Neuronal stem cell (in vitro differentiated cells): ENCODE data around the gene FGFRL1.
A peak's percentile ranks its signal among the peaks of the same experiment; 100 is the strongest.

Source experiments
- DNase-seq: peaks from one replicate; pipeline ENCODE4 v3.0.0-alpha.2; 2013; ENCODE audit warnings: low spot score
- H2AFZ ChIP-seq: one replicate; pipeline ENCODE4 v1.6.1; 2013; ENCODE audit warnings: mild to moderate bottlenecking, low read length, inconsistent platforms
- H2AK5ac ChIP-seq: 2 replicates; pipeline ENCODE4 v1.6.1; 2013; ENCODE audit warnings: low read depth, mild to moderate bottlenecking, inconsistent platforms, low read length, moderate library complexity, mixed read lengths
- H2BK120ac ChIP-seq: 2 replicates; pipeline ENCODE4 v1.6.1; 2013; ENCODE audit warnings: low read depth, mild to moderate bottlenecking, inconsistent platforms, low read length, moderate library complexity, mixed read lengths
- H2BK12ac ChIP-seq: one replicate; pipeline ENCODE4 v1.6.1; 2013; ENCODE audit warnings: low read length, inconsistent platforms
- H2BK15ac ChIP-seq: 2 replicates; pipeline ENCODE4 v1.6.1; 2013; ENCODE audit warnings: mild to moderate bottlenecking, low read length, inconsistent platforms, mixed read lengths
- H2BK5ac ChIP-seq: one replicate; pipeline ENCODE4 v1.6.1; 2013; ENCODE audit warnings: inconsistent platforms, mild to moderate bottlenecking, low read length, moderate library complexity
- H3K14ac ChIP-seq: one replicate; pipeline ENCODE4 v1.6.1; 2013; ENCODE audit warnings: low read length, inconsistent platforms
- H3K18ac ChIP-seq: 2 replicates; pipeline ENCODE4 v1.6.1; 2013; ENCODE audit warnings: low read length, inconsistent platforms
- H3K23ac ChIP-seq: 2 replicates; pipeline ENCODE4 v1.6.1; 2013; ENCODE audit warnings: low read depth, mild to moderate bottlenecking, mixed read lengths, low read length, inconsistent platforms; ENCODE audit not compliant: poor library complexity
- H3K27ac ChIP-seq: replicated peaks from 3 replicates; pipeline ENCODE4 v1.5.1; 2013; ENCODE audit warnings: low read length, inconsistent platforms
- H3K27me3 ChIP-seq, 3 experiments: 2 replicates each; pipeline ENCODE4 v1.6.1; 2013; ENCODE audit warnings: low read length in 3 of 3, mild to moderate bottlenecking in 2 of 3, inconsistent platforms in 1 of 3, low read depth in 1 of 3, mixed read lengths in 1 of 3, moderate library complexity in 1 of 3; ENCODE audit not compliant: control insufficient read depth in 3 of 3, insufficient read depth in 3 of 3
- H3K36me3 ChIP-seq, 2 donors: replicated peaks in 1 of 2; 2 replicates each; pipeline ENCODE4 v1.6.1; 2013; ENCODE audit warnings: low read length in 2 of 2; ENCODE audit not compliant: control insufficient read depth in 2 of 2, insufficient read depth in 2 of 2
- H3K4ac ChIP-seq: 2 replicates; pipeline ENCODE4 v1.6.1; 2013; ENCODE audit warnings: inconsistent platforms, mild to moderate bottlenecking, low read length, moderate library complexity
- H3K4me1 ChIP-seq, 2 donors: 1 replicate in 1 of 2; 2 replicates in 1 of 2; pipeline ENCODE4 v1.6.1; 2013; ENCODE audit warnings: low read length in 2 of 2, low read depth in 1 of 2; ENCODE audit not compliant: control insufficient read depth in 2 of 2, insufficient read depth in 1 of 2
- H3K4me2 ChIP-seq: one replicate; pipeline ENCODE4 v1.6.1; 2013; ENCODE audit warnings: mild to moderate bottlenecking, low read length, inconsistent platforms; ENCODE audit not compliant: insufficient read depth, poor library complexity, severe bottlenecking
- H3K4me3 ChIP-seq, 2 donors: 2 replicates each; pipeline ENCODE4 v1.5.1; 2013; ENCODE audit warnings: low read length in 2 of 2, mild to moderate bottlenecking in 2 of 2, inconsistent platforms in 1 of 2, moderate library complexity in 1 of 2
- H3K79me1 ChIP-seq: one replicate; pipeline ENCODE4 v1.6.1; 2013; ENCODE audit warnings: low read depth, mild to moderate bottlenecking, inconsistent platforms, low read length, moderate library complexity
- H3K9ac ChIP-seq: one replicate; pipeline ENCODE4 v1.6.1; 2013; ENCODE audit warnings: mild to moderate bottlenecking, low read depth, low read length, inconsistent platforms; ENCODE audit not compliant: poor library complexity
- H3K9me3 ChIP-seq, 2 donors: replicated peaks in 1 of 2; 2 replicates each; pipeline versions ENCODE3 to v1.6.1; 2013; ENCODE audit warnings: low read length in 2 of 2, mild to moderate bottlenecking in 2 of 2, inconsistent platforms in 1 of 2, low read depth in 1 of 2, mixed read lengths in 1 of 2, moderate library complexity in 1 of 2; ENCODE audit not compliant: control insufficient read depth in 2 of 2, insufficient read depth in 1 of 2
- H4K8ac ChIP-seq: one replicate; pipeline ENCODE4 v1.6.1; 2013; ENCODE audit warnings: low read depth, mild to moderate bottlenecking, inconsistent platforms, low read length, moderate library complexity
- H4K91ac ChIP-seq: one replicate; pipeline ENCODE4 v1.6.1; 2013; ENCODE audit warnings: low read length, low read depth, mild to moderate bottlenecking, inconsistent platforms; ENCODE audit not compliant: poor library complexity
- WGBS, 2 donors: extraction: QIAGEN DNeasy Blood & Tissue Kit; methylation state at CpG; one replicate each; pipeline ENCODE4 v1.1.7; 2013; ENCODE audit warnings: missing lambda C conversion rate in 2 of 2, mixed read lengths in 1 of 2; ENCODE audit not compliant: insufficient read length in 2 of 2, insufficient replicate concordance in 1 of 2; ENCODE audit errors: extremely low coverage in 2 of 2; 5-methylcytosine and 5-hydroxymethylcytosine counted together

FGFRL1 gene

GRCh38 chr4:1058198-1058996, 47.0 kb downstream of the FGFRL1 start:
- peaks cover 0 to 47% (median 8%) of the 10 kb centered on the region in 3 experiments for H3K27me3 ChIP-seq
- no peak overlapping the region for H4K91ac ChIP-seq
- no CpG with 5 or more reads among the region's 35 CpGs for WGBS, 2 donors

GRCh38 chr4:1058997-1059665, 47.7 kb downstream of the FGFRL1 start:
- Histone ChIP-seq H2BK15ac (peak overlapping the region; percentile 32), H2AK5ac (no peak overlapping the region), H3K4me2 (no peak overlapping the region), H3K14ac (peak overlapping the region; percentile 83), H4K91ac (no peak overlapping the region), H4K8ac (no peak overlapping the region), H3K4me1 (peaks cover 12 to 14% of the 10 kb centered on the region in 2 donors), H2BK12ac (no peak overlapping the region), H3K18ac (peak overlapping the region; percentile 41), H3K9me3 (no peaks in the 10 kb centered on the region), H3K36me3 (no peaks in the 10 kb centered on the region), H3K27ac (no peak overlapping the region), H3K4me3 (no peak overlapping the region), H3K79me1 (peaks cover 2% of the 10 kb centered on the region), H3K4ac (no peak overlapping the region), H2BK5ac (no peak overlapping the region), H3K23ac (peak overlapping the region; percentile 21), H2AFZ (no peak overlapping the region), H3K27me3 (peaks cover 0 to 43% (median 7%) of the 10 kb centered on the region in 3 experiments), H2BK120ac (no peak overlapping the region), H3K9ac (no peak overlapping the region)
- DNase-seq, result no peak
- WGBS, 2 donors, result no CpG with 5 or more reads among the region's 16 CpGs

More at GRCh38 chr4:1058198-1058996, 47.0 kb downstream of the FGFRL1 start:
- no peak overlapping the region for H2BK5ac ChIP-seq
- no peak overlapping the region for H3K4me2 ChIP-seq
- H2BK12ac ChIP-seq, result no peak overlapping the region
- H2BK15ac ChIP-seq, result peak overlapping the region; percentile 32
- H4K8ac ChIP-seq, result no peak overlapping the region
- H2AK5ac ChIP-seq, result no peak overlapping the region
- H2BK120ac ChIP-seq, result no peak overlapping the region
- H3K14ac ChIP-seq, result no peak overlapping the region
- H3K4me1 ChIP-seq, result peaks cover 12 to 14% of the 10 kb centered on the region in 2 donors
- no peak overlapping the region for H3K9ac ChIP-seq
- no peak overlapping the region for H3K4ac ChIP-seq
- no peak overlapping the region for H3K27ac ChIP-seq
- no peak for DNase-seq
- no peaks in the 10 kb centered on the region for H3K9me3 ChIP-seq
- no peaks in the 10 kb centered on the region for H3K36me3 ChIP-seq
- no peak overlapping the region for H3K23ac ChIP-seq
- H3K4me3 ChIP-seq, result no peak overlapping the region
- no peak overlapping the region for H3K18ac ChIP-seq
- peaks cover 2% of the 10 kb centered on the region for H3K79me1 ChIP-seq
- H2AFZ ChIP-seq, result peak overlapping the region; percentile 18

- H3K23ac ChIP-seq, result no peak overlapping the region
- H2AFZ ChIP-seq, result no peak overlapping the region
- no peak overlapping the region for H3K4me2 ChIP-seq
- H3K79me1 ChIP-seq, result peaks cover 2% of the 10 kb centered on the region
- no peak overlapping the region for H2BK12ac ChIP-seq
- no peak overlapping the region for H3K27ac ChIP-seq
- DNase-seq, result no peak
- no peak overlapping the region for H4K91ac ChIP-seq
- no peak overlapping the region for H3K4me3 ChIP-seq
- H3K9ac ChIP-seq, result no peak overlapping the region
- no peak overlapping the region for H3K18ac ChIP-seq
- no peak overlapping the region for H2BK120ac ChIP-seq
- H3K14ac ChIP-seq, result no peak overlapping the region
- H3K9me3 ChIP-seq, result no peaks in the 10 kb centered on the region
- H2AK5ac ChIP-seq, result no peak overlapping the region
- H2BK5ac ChIP-seq, result no peak overlapping the region
- H3K27me3 ChIP-seq, result peaks cover 0 to 53% (median 7%) of the 10 kb centered on the region in 3 experiments
- H3K4ac ChIP-seq, result no peak overlapping the region
- H3K4me1 ChIP-seq, result peaks cover 12 to 14% of the 10 kb centered on the region in 2 donors
- no peak overlapping the region for H4K8ac ChIP-seq
- WGBS, 2 donors, result no CpG with 5 or more reads among the region's 10 CpGs
- H3K36me3 ChIP-seq, result no peaks in the 10 kb centered on the region
- no peak overlapping the region for H2BK15ac ChIP-seq
Observed at GRCh38 chr4:1060121-1060520, 48.7 kb downstream of the FGFRL1 start.

GRCh38 chr4:1060621-1061020, 49.2 kb downstream of the FGFRL1 start:
- Histone ChIP-seq H3K79me1 (peaks cover 2% of the 10 kb centered on the region), H2AK5ac (no peak overlapping the region), H3K14ac (no peak overlapping the region), H2BK120ac (no peak overlapping the region), H3K36me3 (no peaks in the 10 kb centered on the region), H3K9ac (no peak overlapping the region), H4K8ac (no peak overlapping the region), H3K4me1 (peaks cover 10 to 12% of the 10 kb centered on the region in 2 donors), H3K4ac (no peak overlapping the region), H3K23ac (no peak overlapping the region), H3K9me3 (no peaks in the 10 kb centered on the region), H2BK15ac (no peak overlapping the region), H4K91ac (no peak overlapping the region), H3K4me3 (no peak overlapping the region), H2BK5ac (no peak overlapping the region), H3K27me3 (peaks cover 0 to 48% (median 4%) of the 10 kb centered on the region in 3 experiments), H2AFZ (no peak overlapping the region), H3K18ac (no peak overlapping the region), H3K27ac (no peak overlapping the region), H3K4me2 (no peak overlapping the region), H2BK12ac (no peak overlapping the region)
- DNase-seq, result no peak
- no CpG with 5 or more reads among the region's 9 CpGs for WGBS, 2 donors
